Measurements from ENCODE around the gene TTN.
A peak's percentile ranks its signal among the peaks of the same experiment; 100 is the strongest.

TTN gene

GRCh38 chr2:178479275-178479616 is 328.0 kb downstream of the TTN start:
- Mint-ChIP-seq H3K4me3 (peak overlapping the region; percentile 93 to 95 (median 95)), H3K36me3 (ENCODE audit: low read depth) (peaks cover 8% of the 10 kb centered on the region), H3K4me1 (peaks cover 47% of the 10 kb centered on the region), H3K27ac (peak overlapping the region; percentile 97 to 100 (median 99)), H3K27me3 (ENCODE audit: low read depth) (no peaks in the 10 kb centered on the region), H3K9me3 (no peaks in the 10 kb centered on the region)
- TF ChIP-seq CTCF (IDR thresholded peaks at IDR 0.05; ENCODE audit: unreplicated experiment in 3 of 3): peak in 2 of 3 experiments; percentile 0 to 41

- H3K36me3 Mint-ChIP-seq (ENCODE audit: low read depth): peaks cover 8% of the 10 kb centered on the region
- H3K27me3 Mint-ChIP-seq (ENCODE audit: low read depth): no peaks in the 10 kb centered on the region
- H3K4me3 Mint-ChIP-seq: peak within 1 kb of the TSS; percentile 93 to 95 (median 95)
- H3K4me1 Mint-ChIP-seq: peaks cover 52% of the 10 kb centered on the region
- H3K9me3 Mint-ChIP-seq: no peaks in the 10 kb centered on the region
- H3K27ac Mint-ChIP-seq: peak within 1 kb of the TSS; percentile 97 to 100 (median 99)
- peak; percentile 50 to 67 (median 51) for TF ChIP-seq CTCF (IDR thresholded peaks at IDR 0.05; ENCODE audit: unreplicated experiment in 3 of 3)
These were observed 328.6 kb downstream of the TTN start, which contains the start of gene FKBP7 for GRCh38 chr2:178478439-178479274. Gene FKBP7 (minus strand): TSS chr2:178478600. CDS start chr2:178478499, 101 bp downstream.

- Mint-ChIP-seq H3K4me3 (peak overlapping the region; percentile 93 to 95 (median 95)), H3K4me1 (peaks cover 57% of the 10 kb centered on the region), H3K27ac (peak overlapping the region; percentile 97 to 100 (median 99)), H3K9me3 (no peaks in the 10 kb centered on the region), H3K36me3 (ENCODE audit: low read depth) (peaks cover 8% of the 10 kb centered on the region), H3K27me3 (ENCODE audit: low read depth) (no peaks in the 10 kb centered on the region)
- TF ChIP-seq CTCF (IDR thresholded peaks at IDR 0.05; ENCODE audit: unreplicated experiment in 3 of 3): no peak
These were observed 329.1 kb downstream of the TTN start for GRCh38 chr2:178478130-178478438.

GRCh38 chr2:178477443-178478129 is 329.6 kb downstream of the TTN start:
- no peak for TF ChIP-seq CTCF (IDR thresholded peaks at IDR 0.05; ENCODE audit: unreplicated experiment in 3 of 3)
- Mint-ChIP-seq H3K4me1 (peaks cover 53% of the 10 kb centered on the region), H3K36me3 (ENCODE audit: low read depth) (peaks cover 8% of the 10 kb centered on the region), H3K4me3 (peak overlapping the region; percentile 93 to 95 (median 95)), H3K27ac (peak overlapping the region; percentile 97 to 100 (median 99)), H3K27me3 (ENCODE audit: low read depth) (no peaks in the 10 kb centered on the region), H3K9me3 (no peaks in the 10 kb centered on the region)

GRCh38 chr2:178476477-178476876 is 330.7 kb downstream of the TTN start:
- Mint-ChIP-seq H3K27me3 (ENCODE audit: low read depth) (no peaks in the 10 kb centered on the region), H3K36me3 (ENCODE audit: low read depth) (peaks cover 12% of the 10 kb centered on the region), H3K4me1 (peaks cover 42% of the 10 kb centered on the region), H3K4me3 (peak overlapping the region; percentile 42 to 80 (median 68)), H3K9me3 (no peaks in the 10 kb centered on the region), H3K27ac (peak overlapping the region in 1 of 3 experiments; percentile 36)
- TF ChIP-seq CTCF (IDR thresholded peaks at IDR 0.05; ENCODE audit: unreplicated experiment in 3 of 3): no peak
